ENCODE data around the gene LENG1. TPM values are rescaled to one million over a fixed set of nuclear protein-coding genes. Genes with fewer than 3 reads are reported as not detected.
"Not testable (repeated sequence)": the region's sequence is repeated elsewhere in the genome, so short reads cannot be mapped to it uniquely, and the experiment has no call there.

LENG1 gene
- total RNA-seq, 1 donor from 2014 or later: 2.7 TPM

DNA sequence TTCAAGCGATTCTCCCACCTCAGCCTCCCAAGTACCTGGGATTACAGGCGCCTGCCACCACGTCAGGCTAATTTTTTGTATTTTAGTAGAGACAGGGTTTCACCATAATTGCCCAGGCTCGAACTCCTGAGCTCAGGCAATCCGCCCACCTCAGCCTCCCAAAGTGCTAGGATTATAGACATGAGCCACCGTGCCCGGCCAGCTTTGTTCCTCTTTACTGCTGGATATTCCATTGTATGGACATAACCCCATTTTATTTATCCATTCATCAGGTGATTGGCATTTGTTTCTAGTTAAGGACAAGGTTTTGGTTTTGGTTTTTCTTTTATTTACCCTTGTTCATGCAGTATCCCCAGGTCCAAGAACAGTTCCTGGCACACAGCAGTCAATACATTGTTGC is 37.0 kb upstream of the LENG1 start:
- Histone ChIP-seq H3K9ac (no peak overlapping the region), H3F3A (ENCODE audit: low read depth) (peaks cover 37% of the 10 kb centered on the region), H3K27ac (no peak overlapping the region), H3K79me2 (ENCODE audit: low read depth) (peaks cover 29% of the 10 kb centered on the region), H3K4me3 (no peak overlapping the region), H3K4me2 (no peak overlapping the region), H3K27me3 (no peaks in the 10 kb centered on the region), H2AFZ (replicated peaks) (no peak overlapping the region), H4K20me1 (ENCODE audit: low read depth) (peaks cover 17% of the 10 kb centered on the region), H3K36me3 (peaks cover 5% of the 10 kb centered on the region), H3K4me1 (peaks cover 12% of the 10 kb centered on the region), H3K9me3 (ENCODE audit: low read depth) (no peaks in the 10 kb centered on the region)
- Mint-ChIP-seq H3K9me3 (no peaks in the 10 kb centered on the region), H3K27me3 (ENCODE audit: insufficient read depth, low read depth) (peaks cover 11% of the 10 kb centered on the region), H3K4me1 (peaks cover 18% of the 10 kb centered on the region), H3K27ac (no peak overlapping the region), H3K4me3 (no peak overlapping the region), H3K36me3 (peaks cover 18% of the 10 kb centered on the region)
- no peak for DNase-seq (ENCODE audit: low spot score)
- TF ChIP-seq EZH2phosphoT487 (IDR thresholded peaks at IDR 0.05) (no peak), EZH2 (IDR thresholded peaks at IDR 0.05) (no peak)
- TF ChIP-seq, protein P1, sequence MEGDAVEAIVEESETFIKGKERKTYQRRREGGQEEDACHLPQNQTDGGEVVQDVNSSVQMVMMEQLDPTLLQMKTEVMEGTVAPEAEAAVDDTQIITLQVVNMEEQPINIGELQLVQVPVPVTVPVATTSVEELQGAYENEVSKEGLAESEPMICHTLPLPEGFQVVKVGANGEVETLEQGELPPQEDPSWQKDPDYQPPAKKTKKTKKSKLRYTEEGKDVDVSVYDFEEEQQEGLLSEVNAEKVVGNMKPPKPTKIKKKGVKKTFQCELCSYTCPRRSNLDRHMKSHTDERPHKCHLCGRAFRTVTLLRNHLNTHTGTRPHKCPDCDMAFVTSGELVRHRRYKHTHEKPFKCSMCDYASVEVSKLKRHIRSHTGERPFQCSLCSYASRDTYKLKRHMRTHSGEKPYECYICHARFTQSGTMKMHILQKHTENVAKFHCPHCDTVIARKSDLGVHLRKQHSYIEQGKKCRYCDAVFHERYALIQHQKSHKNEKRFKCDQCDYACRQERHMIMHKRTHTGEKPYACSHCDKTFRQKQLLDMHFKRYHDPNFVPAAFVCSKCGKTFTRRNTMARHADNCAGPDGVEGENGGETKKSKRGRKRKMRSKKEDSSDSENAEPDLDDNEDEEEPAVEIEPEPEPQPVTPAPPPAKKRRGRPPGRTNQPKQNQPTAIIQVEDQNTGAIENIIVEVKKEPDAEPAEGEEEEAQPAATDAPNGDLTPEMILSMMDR (IDR thresholded peaks at IDR 0.05): no peak

DNA sequence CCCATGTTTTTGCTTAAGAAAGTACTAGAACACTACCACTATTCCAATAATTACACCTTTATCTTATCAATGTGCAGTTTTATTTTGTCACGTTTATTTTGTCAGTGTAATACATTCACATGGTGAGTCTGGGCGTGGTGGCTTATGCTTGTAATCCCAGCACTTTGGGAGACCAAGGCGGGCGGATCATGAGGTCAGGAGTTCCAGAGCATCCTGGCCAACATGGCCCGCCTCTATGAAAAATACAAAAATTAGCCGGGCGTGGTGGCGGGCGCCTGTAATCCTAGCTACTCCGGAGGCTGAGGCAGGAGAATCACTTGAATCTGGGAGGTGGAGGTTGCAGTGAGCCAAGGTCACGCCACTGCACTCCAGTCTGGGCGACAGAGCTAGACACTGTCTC is 34.9 kb upstream of the LENG1 start:
- peaks cover 14% of the 10 kb centered on the region for H3K27me3 Mint-ChIP-seq (ENCODE audit: insufficient read depth, low read depth)
- H3K79me2 ChIP-seq (ENCODE audit: low read depth): peaks cover 19% of the 10 kb centered on the region
- H3K9me3 Mint-ChIP-seq; H3K27ac Mint-ChIP-seq; H3K9me3 ChIP-seq (ENCODE audit: low read depth); DNase-seq (ENCODE audit: low spot score); H3K4me3 ChIP-seq; H2AFZ ChIP-seq (replicated peaks); H3K4me3 Mint-ChIP-seq; H3K4me2 ChIP-seq; H3K36me3 ChIP-seq; H3K9ac ChIP-seq; H3K27me3 ChIP-seq; H3K27ac ChIP-seq: not testable (repeated sequence)
- H3F3A ChIP-seq (ENCODE audit: low read depth): peaks cover 30% of the 10 kb centered on the region
- H3K4me1 ChIP-seq: peaks cover 11% of the 10 kb centered on the region
- peaks cover 14% of the 10 kb centered on the region for H4K20me1 ChIP-seq (ENCODE audit: low read depth)
- peaks cover 12% of the 10 kb centered on the region for H3K4me1 Mint-ChIP-seq
- H3K36me3 Mint-ChIP-seq: peaks cover 13% of the 10 kb centered on the region

DNA sequence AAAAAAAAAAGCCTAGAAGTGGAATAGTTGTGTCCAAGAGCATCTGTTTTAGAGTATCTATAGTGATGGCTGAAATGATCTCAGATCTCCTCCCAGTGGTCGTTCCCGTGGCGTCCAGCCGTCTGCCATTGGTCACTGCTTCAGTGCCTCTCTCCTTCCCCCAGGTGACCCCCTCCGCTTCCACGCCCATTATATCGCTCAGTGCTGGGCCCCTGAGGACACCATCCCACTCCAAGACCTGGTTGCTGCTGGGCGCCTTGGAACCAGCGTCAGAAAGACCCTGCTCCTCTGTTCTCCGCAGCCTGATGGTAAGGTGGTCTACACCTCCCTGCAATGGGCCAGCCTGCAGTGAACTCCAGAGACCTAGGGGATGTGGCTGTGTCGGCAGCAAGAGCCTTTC is 33.5 kb upstream of the LENG1 start:
- Histone ChIP-seq H2AFZ (replicated peaks) (no peak overlapping the region), H4K20me1 (ENCODE audit: low read depth) (peaks cover 14% of the 10 kb centered on the region), H3K4me1 (peaks cover 15% of the 10 kb centered on the region), H3K9ac (no peak overlapping the region), H3K79me2 (ENCODE audit: low read depth) (peaks cover 29% of the 10 kb centered on the region), H3K27ac (no peak overlapping the region), H3K27me3 (no peaks in the 10 kb centered on the region), H3K4me2 (no peak overlapping the region), H3K9me3 (ENCODE audit: low read depth) (no peaks in the 10 kb centered on the region), H3K36me3 (peaks cover 4% of the 10 kb centered on the region), H3K4me3 (no peak overlapping the region), H3F3A (ENCODE audit: low read depth) (peaks cover 21% of the 10 kb centered on the region)
- Mint-ChIP-seq H3K36me3 (peaks cover 13% of the 10 kb centered on the region), H3K4me3 (peak overlapping the region; percentile 92), H3K9me3 (no peaks in the 10 kb centered on the region), H3K4me1 (peaks cover 13% of the 10 kb centered on the region), H3K27ac (no peak overlapping the region), H3K27me3 (ENCODE audit: insufficient read depth, low read depth) (peaks cover 16% of the 10 kb centered on the region)
- TF ChIP-seq EZH2phosphoT487 (IDR thresholded peaks at IDR 0.05): no peak
- TF ChIP-seq, protein P1 (IDR thresholded peaks at IDR 0.05): no peak
- TF ChIP-seq EZH2 (IDR thresholded peaks at IDR 0.05): no peak
- DNase-seq (ENCODE audit: low spot score): no peak

DNA sequence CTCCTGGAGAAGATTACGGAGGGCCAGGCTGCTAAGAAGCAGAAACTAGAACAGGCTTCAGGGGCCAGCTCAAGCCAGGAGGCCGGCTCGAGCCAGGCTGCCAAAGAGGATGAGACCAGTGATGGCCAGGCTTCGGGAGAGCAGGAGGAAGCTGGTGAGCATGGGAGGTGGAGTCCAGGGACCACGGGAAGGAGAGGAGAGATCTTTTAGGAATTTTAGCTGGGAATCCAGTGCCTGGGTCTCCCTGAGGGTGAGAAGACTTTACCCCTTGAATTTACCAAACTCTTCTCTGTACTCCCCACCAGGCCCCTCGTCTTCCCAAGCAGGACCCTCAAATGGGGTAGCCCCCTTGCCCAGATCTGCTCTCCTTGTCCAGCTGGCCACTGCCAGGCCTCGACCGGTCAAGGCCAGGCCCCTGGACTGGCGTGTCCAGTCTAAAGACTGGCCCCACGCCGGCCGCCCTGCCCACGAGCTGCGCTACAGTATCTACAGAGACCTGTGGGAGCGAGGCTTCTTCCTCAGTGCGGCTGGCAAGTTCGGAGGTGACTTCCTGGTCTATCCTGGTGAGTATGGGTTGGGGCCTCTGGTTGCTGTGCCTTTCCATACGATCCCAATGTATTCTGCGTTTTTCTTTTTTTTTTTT is 32.4 kb upstream of the LENG1 start:
- H3K9me3 Mint-ChIP-seq: no peaks in the 10 kb centered on the region
- Histone ChIP-seq H3K27me3 (no peaks in the 10 kb centered on the region), H3F3A (ENCODE audit: low read depth) (peaks cover 21% of the 10 kb centered on the region), H3K27ac (peak overlapping the region; percentile 93), H3K4me2 (peak overlapping the region; percentile 92), H3K79me2 (ENCODE audit: low read depth) (peaks cover 37% of the 10 kb centered on the region), H3K9ac (peak overlapping the region; percentile 76), H3K9me3 (ENCODE audit: low read depth) (no peaks in the 10 kb centered on the region), H3K4me1 (peaks cover 16% of the 10 kb centered on the region), H4K20me1 (ENCODE audit: low read depth) (peaks cover 21% of the 10 kb centered on the region), H2AFZ (replicated peaks) (peak overlapping the region; percentile 78), H3K36me3 (peaks cover 4% of the 10 kb centered on the region), H3K4me3 (peak overlapping the region; percentile 88)
- no peak overlapping the region for H3K27ac Mint-ChIP-seq
- peak overlapping the region; percentile 92 for H3K4me3 Mint-ChIP-seq
- peaks cover 14% of the 10 kb centered on the region for H3K36me3 Mint-ChIP-seq
- no peak for TF ChIP-seq EZH2 (IDR thresholded peaks at IDR 0.05)
- TF ChIP-seq, protein P1 (IDR thresholded peaks at IDR 0.05): no peak
- no peak for TF ChIP-seq EZH2phosphoT487 (IDR thresholded peaks at IDR 0.05)
- H3K27me3 Mint-ChIP-seq (ENCODE audit: insufficient read depth, low read depth): peaks cover 21% of the 10 kb centered on the region
- DNase-seq (ENCODE audit: low spot score): no peak
- peaks cover 22% of the 10 kb centered on the region for H3K4me1 Mint-ChIP-seq
